Fibroblast of the aortic adventitia (primary cell): ENCODE results near the gene KLRB1. TPM values are rescaled to one million over a fixed set of nuclear protein-coding genes. Genes with fewer than 3 reads are reported as not detected.

Source experiments
- DNase-seq: peaks from one replicate; pipeline ENCODE4 v3.0.0-alpha.2; 2010; ENCODE audit warnings: low read depth
- H3K4me3 ChIP-seq: 2 replicates; pipeline ENCODE4 v1.5.1; 2011; ENCODE audit warnings: low read depth, mild to moderate bottlenecking, control low read depth, low read length, moderate library complexity
- total RNA-seq: library from RNA; depleted of rRNA; stranded (reverse); fragments of >200 nt; gene quantifications from 2 replicates; pipeline ENCODE4 v1.2.3, GENCODE V29; 2012; ENCODE audit warnings: low replicate concordance
- TF ChIP-seq, protein P1 (sequence below): IDR thresholded peaks from 2 replicates; pipeline ENCODE4 v1.5.1; 2011; ENCODE audit warnings: mild to moderate bottlenecking, low read length, control low read depth, inconsistent platforms; ENCODE audit not compliant: insufficient read depth

The KLRB1 gene
- total RNA-seq, 1 donor, result not detected

DNA sequence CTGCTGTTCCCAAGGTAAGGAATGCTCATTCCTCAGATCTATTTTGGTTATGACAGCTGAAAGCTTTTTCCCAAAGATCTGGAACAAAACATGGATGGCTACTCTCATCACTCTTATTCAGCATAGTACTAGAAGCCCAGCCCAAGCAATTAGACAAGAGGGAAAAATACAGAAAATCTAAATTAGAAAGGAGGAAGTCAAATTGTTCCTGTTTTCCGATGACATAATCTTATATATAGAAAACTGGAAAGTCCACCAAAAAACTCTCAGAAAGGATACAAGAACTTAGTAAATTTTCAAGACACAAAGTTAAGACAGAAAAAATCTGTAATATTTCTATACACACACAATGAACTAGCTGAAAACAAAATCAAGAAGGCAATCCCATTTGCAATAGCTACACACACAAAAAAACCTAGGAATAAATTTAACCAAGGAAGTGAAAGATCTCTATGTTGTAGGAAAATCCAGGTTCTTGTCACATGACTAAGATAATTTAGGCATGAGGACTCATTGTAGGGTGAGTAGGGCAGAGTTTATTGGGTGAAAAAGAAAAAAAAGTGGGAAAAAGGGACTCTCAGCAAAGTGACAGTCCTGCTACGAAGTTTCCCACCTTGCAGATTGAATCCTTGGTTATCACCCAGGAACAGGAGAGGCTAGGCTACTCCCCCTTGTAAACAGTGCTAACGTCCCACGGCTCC lies 28.6 kb upstream of the KLRB1 start:
- no peak for DNase-seq

DNA sequence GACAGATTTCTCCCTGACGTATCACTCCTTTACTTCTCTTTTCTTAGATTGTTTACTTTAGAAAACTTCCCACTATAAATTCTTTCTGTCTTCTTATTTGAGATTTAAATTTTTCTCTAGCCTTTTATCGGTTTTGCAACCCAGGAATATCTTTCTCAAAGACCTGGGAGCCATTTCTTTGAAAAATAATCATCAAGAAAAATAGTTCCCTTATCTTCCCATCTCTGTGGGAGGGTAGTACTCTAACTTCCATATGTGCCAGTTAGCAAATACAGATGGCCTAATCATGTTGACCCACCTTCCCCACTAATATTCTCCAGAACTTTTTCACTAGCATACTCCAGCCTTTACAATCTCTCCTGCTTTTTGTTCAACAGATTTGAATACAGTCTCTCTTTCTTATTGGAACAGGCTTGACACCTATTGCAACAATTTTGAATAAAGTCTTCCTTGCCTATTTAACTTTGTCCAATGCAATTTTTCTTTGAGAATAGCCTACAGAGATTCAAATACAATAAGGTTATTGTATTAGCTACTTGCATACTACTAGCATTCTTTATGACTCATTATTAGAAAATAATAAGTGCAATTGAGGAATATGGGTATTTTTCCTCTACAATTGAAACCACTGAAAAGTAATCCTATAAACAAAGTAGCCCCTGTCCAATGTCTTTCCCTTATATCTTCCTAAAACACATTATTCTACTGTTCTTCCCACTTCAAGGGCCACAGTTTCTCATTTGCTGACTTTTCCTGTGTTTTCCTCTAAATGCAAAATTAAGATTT lies 27.4 kb upstream of the KLRB1 start:
- TF ChIP-seq, protein P1, sequence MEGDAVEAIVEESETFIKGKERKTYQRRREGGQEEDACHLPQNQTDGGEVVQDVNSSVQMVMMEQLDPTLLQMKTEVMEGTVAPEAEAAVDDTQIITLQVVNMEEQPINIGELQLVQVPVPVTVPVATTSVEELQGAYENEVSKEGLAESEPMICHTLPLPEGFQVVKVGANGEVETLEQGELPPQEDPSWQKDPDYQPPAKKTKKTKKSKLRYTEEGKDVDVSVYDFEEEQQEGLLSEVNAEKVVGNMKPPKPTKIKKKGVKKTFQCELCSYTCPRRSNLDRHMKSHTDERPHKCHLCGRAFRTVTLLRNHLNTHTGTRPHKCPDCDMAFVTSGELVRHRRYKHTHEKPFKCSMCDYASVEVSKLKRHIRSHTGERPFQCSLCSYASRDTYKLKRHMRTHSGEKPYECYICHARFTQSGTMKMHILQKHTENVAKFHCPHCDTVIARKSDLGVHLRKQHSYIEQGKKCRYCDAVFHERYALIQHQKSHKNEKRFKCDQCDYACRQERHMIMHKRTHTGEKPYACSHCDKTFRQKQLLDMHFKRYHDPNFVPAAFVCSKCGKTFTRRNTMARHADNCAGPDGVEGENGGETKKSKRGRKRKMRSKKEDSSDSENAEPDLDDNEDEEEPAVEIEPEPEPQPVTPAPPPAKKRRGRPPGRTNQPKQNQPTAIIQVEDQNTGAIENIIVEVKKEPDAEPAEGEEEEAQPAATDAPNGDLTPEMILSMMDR, result no peak
- no peak for DNase-seq
- no peak overlapping the region for H3K4me3 ChIP-seq

More for the DNA sequence above, 28.6 kb upstream of the KLRB1 start:
- H3K4me3 ChIP-seq, result no peak overlapping the region
- TF ChIP-seq, protein P1, result no peak

DNA sequence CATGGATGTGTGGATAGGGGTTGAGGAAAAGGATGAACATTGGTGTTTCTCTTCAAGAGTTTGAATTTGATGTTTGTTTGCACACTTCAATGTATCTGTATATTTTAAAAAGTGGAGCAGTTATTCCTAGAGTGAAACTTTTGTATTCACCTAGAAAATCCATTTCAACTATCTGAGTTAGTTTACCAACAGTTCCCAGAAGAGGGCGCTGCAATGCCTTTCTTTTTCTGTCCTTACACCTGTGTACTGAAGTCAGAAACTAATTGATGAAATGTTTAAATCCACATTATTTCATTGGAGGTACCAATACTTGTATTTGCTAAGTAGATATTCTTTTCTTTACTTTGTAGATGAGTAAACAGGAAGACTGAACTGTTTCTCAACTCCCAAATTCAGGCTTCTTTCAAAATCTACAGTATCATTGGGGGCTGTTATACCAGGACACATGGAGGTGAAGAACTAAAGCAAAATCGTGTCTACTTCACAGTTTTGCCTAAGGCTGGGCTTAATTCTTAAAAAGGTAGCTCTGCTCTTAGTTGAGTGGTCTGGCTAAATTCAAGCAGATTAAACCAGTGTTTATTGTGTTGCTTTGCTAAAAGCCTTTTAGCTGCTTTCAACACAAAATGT lies 26.6 kb upstream of the KLRB1 start:
- TF ChIP-seq, protein P1, result peak; percentile 69
- DNase-seq, result peak; percentile 74
- H3K4me3 ChIP-seq, result no peak overlapping the region

DNA sequence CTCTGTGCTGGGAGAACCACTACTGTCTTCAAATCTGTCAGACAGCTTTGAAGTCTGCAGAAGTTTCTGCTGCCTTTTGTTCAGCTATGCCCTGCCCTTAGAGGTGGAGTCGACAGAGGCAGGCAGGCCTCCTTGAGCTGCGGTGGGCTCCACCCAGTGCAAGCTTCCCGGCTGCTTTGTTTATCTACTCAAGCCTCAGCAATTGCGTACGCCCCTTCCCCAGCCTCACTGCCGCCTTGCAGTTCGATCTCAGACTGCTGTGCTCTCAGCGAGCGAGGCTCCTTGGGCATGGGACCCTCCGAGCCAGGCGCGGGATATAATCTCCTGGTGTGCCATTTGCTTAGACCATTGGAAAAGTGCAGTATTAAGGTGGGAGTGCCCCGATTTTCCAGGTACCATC lies 25.1 kb upstream of the KLRB1 start:
- H3K4me3 ChIP-seq, result no peak overlapping the region
- TF ChIP-seq, protein P1, result no peak
- DNase-seq, result no peak

DNA sequence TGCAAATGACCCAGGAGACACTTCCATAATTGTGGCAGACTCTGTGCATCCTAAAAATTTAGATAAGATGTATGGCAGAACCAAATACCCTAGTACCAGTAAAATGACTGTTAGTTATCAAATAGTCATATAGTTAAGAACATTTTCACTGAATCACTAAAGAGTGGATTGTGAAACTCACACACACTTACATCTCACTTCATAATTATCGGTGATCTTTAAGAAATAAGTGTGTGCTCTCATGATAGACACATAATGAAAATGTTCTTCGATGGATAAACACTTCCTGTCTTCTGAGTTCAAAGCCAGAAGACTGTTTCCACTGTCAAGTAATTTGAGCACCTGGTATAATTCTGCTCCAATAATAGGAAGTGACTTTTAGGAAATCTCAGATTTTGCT lies 19.1 kb upstream of the KLRB1 start:
- no peak overlapping the region for H3K4me3 ChIP-seq
- TF ChIP-seq, protein P1, result no peak
- no peak for DNase-seq

DNA sequence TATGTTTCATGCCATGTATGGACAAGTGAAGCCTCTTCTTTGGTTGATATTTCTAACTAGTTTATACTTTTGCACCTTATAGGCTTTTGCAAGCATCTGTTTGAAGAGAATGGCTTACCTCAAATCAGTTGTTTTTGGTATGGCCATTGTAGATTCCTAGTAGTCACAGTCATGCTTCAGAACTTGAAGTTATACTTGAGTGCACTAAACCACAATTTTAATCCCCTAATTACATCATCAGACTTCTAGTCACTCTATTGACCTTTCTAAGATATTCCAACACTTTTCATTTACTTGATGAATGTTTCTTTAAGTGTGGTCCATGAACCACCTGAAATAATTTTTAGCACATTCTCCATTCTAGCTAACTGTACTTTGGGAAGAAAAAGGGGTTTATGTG lies 18.6 kb upstream of the KLRB1 start:
- H3K4me3 ChIP-seq, result no peak overlapping the region
- TF ChIP-seq, protein P1, result no peak
- DNase-seq, result no peak
